GM12801 (cell line): ENCODE data around the gene KBTBD13.

Experiments used
- TF ChIP-seq, protein P1 (sequence below): IDR thresholded peaks from one replicate; pipeline ENCODE4 v1.5.1; 2011; ENCODE audit warnings: control low read depth; ENCODE audit not compliant: insufficient read length; ENCODE audit errors: extremely low read depth

KBTBD13 gene

DNA sequence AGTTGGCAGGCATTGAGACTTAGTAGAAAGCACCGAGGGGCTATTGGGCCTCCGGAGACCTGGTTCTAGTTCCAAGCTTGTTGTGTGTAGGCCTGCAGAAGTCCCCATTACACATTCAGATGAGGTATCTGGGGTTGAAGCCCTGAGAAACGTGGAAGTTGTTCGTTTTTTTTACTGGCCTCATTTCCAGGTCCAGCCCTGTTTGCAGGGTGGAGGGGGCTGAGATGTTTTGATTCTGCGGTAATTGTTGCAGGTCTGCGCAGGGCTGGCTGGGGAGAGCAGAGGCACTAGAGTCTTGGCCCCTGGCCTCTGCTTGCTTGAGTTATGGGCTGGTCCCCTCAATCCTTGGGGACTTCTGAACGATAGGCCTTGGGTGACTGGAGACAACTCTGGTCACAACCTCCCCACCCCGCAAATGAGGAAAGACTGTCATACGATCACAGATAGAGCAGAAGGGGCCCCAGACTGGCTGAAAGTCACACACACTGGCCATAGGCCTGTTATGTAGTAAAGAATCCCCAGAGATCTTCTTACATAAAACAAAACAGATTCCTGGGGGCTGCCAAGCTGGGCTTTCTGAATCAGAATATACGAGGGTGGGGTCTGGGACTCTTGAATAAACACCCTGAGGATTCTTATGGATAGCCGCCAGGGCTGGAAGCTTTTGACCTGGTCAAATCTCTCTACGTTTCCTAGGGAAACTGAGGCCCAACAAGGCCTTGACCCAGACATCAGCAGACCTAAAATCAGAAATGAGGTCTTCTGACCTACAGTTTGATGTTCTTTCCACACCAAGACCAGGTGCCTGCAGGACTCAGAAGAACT is 15.6 kb downstream of the KBTBD13 start:
- TF ChIP-seq, protein P1, sequence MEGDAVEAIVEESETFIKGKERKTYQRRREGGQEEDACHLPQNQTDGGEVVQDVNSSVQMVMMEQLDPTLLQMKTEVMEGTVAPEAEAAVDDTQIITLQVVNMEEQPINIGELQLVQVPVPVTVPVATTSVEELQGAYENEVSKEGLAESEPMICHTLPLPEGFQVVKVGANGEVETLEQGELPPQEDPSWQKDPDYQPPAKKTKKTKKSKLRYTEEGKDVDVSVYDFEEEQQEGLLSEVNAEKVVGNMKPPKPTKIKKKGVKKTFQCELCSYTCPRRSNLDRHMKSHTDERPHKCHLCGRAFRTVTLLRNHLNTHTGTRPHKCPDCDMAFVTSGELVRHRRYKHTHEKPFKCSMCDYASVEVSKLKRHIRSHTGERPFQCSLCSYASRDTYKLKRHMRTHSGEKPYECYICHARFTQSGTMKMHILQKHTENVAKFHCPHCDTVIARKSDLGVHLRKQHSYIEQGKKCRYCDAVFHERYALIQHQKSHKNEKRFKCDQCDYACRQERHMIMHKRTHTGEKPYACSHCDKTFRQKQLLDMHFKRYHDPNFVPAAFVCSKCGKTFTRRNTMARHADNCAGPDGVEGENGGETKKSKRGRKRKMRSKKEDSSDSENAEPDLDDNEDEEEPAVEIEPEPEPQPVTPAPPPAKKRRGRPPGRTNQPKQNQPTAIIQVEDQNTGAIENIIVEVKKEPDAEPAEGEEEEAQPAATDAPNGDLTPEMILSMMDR: no peak

DNA sequence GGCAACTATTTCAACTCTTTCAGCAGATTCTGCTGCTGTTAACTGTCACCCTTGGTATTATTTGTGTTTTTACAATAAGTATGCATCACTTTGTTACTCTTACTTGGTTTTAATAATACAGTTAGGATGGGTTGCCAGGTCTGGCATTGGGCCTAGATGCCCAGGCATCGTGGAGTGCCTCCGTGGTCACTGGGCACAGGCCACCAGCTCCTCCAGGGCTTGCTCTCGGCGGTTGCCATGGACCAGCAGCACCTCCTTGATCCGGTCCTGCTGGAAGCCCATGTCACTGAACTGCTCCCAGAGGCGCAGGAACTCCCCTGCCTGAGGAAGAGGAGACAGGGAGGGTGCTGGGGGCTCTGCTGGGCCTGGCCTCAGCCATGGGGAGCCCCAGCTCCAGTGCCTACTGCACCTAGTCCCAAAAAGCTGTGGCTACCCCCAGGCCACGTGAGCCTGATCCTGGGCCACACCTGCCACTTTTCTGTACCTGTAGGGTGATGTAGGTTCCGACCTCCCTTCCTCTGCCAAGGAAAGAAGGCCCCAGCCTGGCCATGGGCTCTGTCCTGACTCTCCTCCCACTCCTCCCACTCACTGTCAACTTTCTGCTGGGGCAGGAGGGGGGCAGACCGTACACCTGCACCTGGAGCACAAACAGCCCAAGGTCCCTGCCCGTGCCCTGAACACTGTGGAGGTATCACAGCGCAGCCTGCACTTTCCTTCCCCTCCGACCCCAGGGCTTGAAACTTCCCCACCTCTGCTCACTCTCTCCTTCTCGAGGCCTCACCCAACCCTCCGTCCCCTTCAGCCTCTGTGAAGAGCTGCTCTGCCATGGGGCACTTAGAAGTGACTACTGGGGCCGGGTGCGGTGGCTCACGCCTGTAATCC is 16.6 kb downstream of the KBTBD13 start:
- TF ChIP-seq, protein P1: no peak

DNA sequence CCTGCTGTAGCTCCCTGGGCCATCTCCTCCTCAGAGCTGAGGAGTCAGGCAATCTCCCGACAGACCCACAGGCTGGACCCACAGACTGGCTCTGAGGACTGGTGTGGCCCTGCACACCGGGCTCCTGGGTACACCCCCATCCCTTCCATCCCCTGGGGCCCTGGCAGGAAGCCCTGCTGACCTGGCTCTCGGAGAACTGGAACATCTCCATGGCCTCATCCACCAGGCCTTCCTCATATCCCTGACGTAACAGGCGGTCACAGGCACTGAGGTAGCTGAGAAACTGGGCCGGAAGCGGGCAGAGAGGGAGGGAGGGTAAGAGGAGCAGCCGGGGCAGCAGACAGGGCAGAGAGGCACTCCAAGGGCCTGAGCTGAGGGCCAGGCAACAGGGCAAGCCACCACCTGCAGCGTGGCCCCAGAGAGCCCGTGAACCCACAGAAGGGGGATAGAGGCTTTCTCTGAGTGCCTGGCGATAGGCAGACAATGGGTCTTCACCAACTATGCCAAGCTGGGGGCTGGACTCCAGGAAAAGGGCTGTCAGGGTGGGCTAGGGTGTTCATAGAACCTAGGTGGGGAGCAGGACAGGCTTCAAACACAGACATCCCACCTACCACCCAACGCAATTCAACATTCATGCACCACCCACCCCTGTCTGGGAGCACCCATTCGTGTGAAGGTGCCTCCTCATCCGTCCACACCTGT is 17.9 kb downstream of the KBTBD13 start:
- TF ChIP-seq, protein P1: no peak

DNA sequence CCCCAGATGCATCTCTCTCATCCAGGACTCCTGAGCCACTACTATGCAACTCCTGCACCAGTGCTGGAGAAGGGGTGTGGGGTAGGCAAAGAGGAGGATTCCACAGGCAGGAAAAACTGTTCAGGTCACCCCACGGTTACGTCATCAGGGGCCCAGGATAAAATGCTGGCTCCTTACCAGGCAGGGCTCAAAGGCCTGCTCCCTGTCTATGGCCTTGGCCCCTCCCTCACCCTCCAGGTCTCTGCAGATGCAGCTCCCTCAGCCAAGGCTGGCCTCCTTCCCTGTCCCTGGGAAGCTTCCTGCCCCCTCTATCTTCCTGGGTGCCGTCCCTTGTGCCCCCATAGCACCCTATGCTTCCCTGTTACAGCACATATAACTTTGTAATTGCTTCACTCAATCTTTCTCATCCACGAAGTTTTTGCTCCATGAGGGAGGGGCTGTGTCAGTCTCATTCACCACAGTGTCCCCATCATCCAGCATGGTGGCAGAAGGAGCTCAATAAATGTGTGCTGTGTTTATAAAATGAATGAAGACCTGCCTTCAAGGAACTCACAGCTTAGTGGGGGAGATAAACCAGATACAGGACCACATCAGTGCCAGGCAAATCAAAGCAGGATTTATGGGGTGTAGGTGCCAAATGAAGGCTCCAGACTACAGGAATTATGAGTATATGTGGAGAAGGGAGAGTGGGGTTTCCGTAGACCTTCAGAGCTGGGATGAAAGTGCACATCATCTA is 18.6 kb downstream of the KBTBD13 start:
- TF ChIP-seq, protein P1: no peak

DNA sequence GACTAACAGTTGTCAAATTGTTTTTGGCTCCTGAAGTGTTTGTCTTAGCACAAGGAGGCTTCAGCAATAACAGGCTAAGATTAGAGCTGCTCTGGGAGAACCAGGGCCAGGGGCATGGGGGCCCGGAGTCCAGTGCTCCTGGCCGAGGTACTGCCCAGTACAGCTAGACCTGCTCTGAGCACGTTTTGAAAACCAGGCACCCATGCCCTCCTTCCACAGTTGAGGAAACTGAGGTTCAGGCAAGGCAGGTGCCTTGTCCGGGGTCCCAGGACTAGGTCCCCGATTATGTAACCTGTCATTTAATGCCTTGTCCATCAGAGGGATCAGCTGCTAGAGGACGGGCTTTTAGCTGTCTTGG is 19.2 kb downstream of the KBTBD13 start:
- TF ChIP-seq, protein P1: no peak

DNA sequence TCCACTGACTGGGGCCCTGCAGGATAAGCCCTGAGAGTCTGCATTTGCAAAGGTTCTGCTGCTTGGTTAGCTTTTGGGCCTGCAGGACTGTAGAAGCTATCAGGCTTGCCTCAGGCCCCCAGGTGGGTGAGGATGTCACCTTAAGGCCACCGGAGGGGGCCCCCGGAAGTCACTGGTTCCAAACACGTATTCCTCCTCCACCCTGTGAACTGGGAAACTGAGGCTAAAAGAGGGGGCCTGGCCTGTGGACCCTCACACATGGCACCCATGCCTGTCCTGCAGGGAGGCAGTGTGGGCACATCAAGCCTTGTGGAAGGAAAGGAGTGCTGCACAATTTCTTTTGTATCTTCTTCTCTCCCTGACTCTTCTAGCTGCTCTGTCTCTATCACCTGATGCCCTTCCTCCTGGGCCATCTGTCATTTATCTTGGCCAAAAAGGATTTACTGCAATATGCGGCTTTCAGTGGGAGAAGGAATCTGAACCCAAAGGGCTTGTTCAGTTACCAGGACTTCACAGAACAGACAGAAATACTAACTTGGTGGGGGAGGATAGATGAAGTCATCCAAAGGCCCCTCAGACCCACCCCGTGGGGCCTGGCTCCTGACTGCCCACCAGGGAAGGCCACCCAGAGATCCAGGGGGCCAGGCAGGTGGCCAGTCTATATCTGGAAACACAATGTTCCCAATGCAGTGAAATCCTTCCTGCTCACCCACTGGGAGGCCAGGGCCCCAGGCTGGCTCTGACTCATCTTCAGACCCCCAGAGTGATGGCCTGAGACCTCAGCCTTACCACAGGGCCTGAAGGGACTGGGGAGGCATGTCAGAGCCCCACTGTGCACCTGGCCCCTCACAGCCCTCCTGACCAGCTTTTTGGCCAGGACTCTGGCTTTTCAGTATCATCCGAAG is 20.2 kb downstream of the KBTBD13 start:
- TF ChIP-seq, protein P1: no peak
